HepG2 (cell line): ENCODE measurements around the gene PCYT2. TPM values are rescaled to one million over a fixed set of nuclear protein-coding genes. Genes with fewer than 3 reads are reported as not detected.

ENCODE experiments used
- AGO2 ChIP-seq: fragments of 200-400 bp; formaldehyde crosslinking; optimal IDR thresholded peaks from 2 replicates; pipeline ENCODE3; 2017; ENCODE audit warnings: mild to moderate bottlenecking, low read depth, low read length, moderate library complexity
- BCL3 ChIP-seq: sonication (generic); formaldehyde crosslinking; IDR thresholded peaks from 2 replicates; pipeline ENCODE4 v1.5.1; 2020; ENCODE audit warnings: mild to moderate bottlenecking, missing genetic modification reagents, moderate library complexity
- ESRRA ChIP-seq: sonication (generic); formaldehyde crosslinking; IDR thresholded peaks from 2 replicates; pipeline ENCODE4 v1.5.1; 2020; ENCODE audit warnings: mild to moderate bottlenecking, low read depth, missing genetic modification reagents
- FOSL1 ChIP-seq: sonication (generic); formaldehyde crosslinking; IDR thresholded peaks from 2 replicates; pipeline ENCODE4 v1.9.0; 2021; ENCODE audit warnings: missing genetic modification reagents, borderline replicate concordance
- MAZ ChIP-seq, 2 experiments: sonication (generic) in 1 of 2; formaldehyde crosslinking in 1 of 2; IDR thresholded peaks; 2 replicates each; pipeline versions ENCODE4 v1.5.0 to v1.6.1; 2012 to 2020; ENCODE audit warnings: low read depth in 2 of 2, mild to moderate bottlenecking in 2 of 2, borderline replicate concordance in 1 of 2, improper control_type of control experiment in 1 of 2, low read length in 1 of 2, missing genetic modification reagents in 1 of 2, moderate library complexity in 1 of 2
- MLXIP ChIP-seq: sonication (generic); formaldehyde crosslinking; IDR thresholded peaks from 2 replicates; pipeline ENCODE4 v1.9.0; 2021; ENCODE audit warnings: missing genetic modification reagents, borderline replicate concordance
- PATZ1 ChIP-seq: sonication (generic); formaldehyde crosslinking; IDR thresholded peaks from 2 replicates; pipeline ENCODE4 v1.4.0; 2020; ENCODE audit warnings: missing genetic modification reagents
- SP5 ChIP-seq: IDR thresholded peaks from 2 replicates; pipeline ENCODE4 v1.6.1; 2016; ENCODE audit warnings: low read depth, borderline replicate concordance
- TBX3 ChIP-seq: fragments of 450-650 bp; IDR thresholded peaks from 2 replicates; pipeline ENCODE4 v1.6.1; 2017; ENCODE audit warnings: antibody characterized with exemption, mild to moderate bottlenecking, inconsistent platforms, borderline replicate concordance
- ZFY ChIP-seq: sonication (generic); formaldehyde crosslinking; IDR thresholded peaks from 2 replicates; pipeline ENCODE4 v1.4.0; 2020; ENCODE audit warnings: missing genetic modification reagents
- ZNF138 ChIP-seq: sonication (generic); formaldehyde crosslinking; IDR thresholded peaks from 2 replicates; pipeline ENCODE4 v1.5.0; 2020; ENCODE audit warnings: mild to moderate bottlenecking, low read depth, missing genetic modification reagents
- ZNF292 ChIP-seq: sonication (generic); formaldehyde crosslinking; IDR thresholded peaks from 2 replicates; pipeline ENCODE4 v1.8.1; 2022; ENCODE audit warnings: mild to moderate bottlenecking, low read depth, missing genetic modification reagents, borderline replicate concordance
- ZNF383 ChIP-seq: sonication (generic); formaldehyde crosslinking; IDR thresholded peaks from 2 replicates; pipeline ENCODE4 v1.4.0; 2020; ENCODE audit warnings: missing genetic modification reagents, mild to moderate bottlenecking, borderline replicate concordance
- ZNF703 ChIP-seq: sonication (generic); formaldehyde crosslinking; IDR thresholded peaks from 2 replicates; pipeline ENCODE4 v1.5.1; 2020; ENCODE audit warnings: missing genetic modification reagents, mild to moderate bottlenecking, moderate library complexity, borderline replicate concordance
- polyA plus RNA-seq, 8 experiments: library from polyadenylated mRNA; depleted of rRNA in 3 of 8; stranded (reverse) in 7 of 8; unstranded in 1 of 8; fragments of >200 nt; fragmentation: Illumina TruSeq in 4 of 8; extraction: Trizol in 4 of 8; gene quantifications; 2 replicates each; pipeline versions ENCODE4 v1.2.1 to v1.2.3, GENCODE V29; 2011 to 2016; ENCODE audit warnings: low read depth in 4 of 8, missing spikeins in 1 of 8, mixed read lengths in 1 of 8; ENCODE audit not compliant: insufficient read depth in 1 of 8
- total RNA-seq, 5 experiments: library from RNA; depleted of rRNA; stranded (reverse); fragments of >200 nt; fragmentation: Illumina TruSeq; extraction: Trizol; gene quantifications; 2 replicates each; pipeline ENCODE4 v1.2.3, GENCODE V29; 2016; ENCODE audit warnings: low read depth in 1 of 5
- TF ChIP-seq, protein P1 (sequence below), 2 experiments: sonication (generic) in 1 of 2; formaldehyde crosslinking in 1 of 2; IDR thresholded peaks; 2 replicates each; pipeline versions ENCODE4 v1.5.1 to v1.6.1; 2011 to 2020; ENCODE audit warnings: borderline replicate concordance in 1 of 2, low read depth in 1 of 2, low read length in 1 of 2, mild to moderate bottlenecking in 1 of 2, missing genetic modification reagents in 1 of 2, moderate library complexity in 1 of 2
- TF ChIP-seq, protein P2 (sequence below): IDR thresholded peaks from 2 replicates; pipeline ENCODE4 v1.6.1; 2012; ENCODE audit warnings: inconsistent platforms
- TF ChIP-seq, protein P3 (sequence below): sonication (generic); formaldehyde crosslinking; IDR thresholded peaks from 2 replicates; pipeline ENCODE4 v1.5.0; 2020; ENCODE audit warnings: mild to moderate bottlenecking, missing genetic modification reagents, moderate library complexity

PCYT2 gene
- total and polyA plus RNA-seq, 2 of the 13 experiments (the other 11 are each of a cell fraction or from before 2014, with no cell fraction given), result 147 to 297 TPM

DNA sequence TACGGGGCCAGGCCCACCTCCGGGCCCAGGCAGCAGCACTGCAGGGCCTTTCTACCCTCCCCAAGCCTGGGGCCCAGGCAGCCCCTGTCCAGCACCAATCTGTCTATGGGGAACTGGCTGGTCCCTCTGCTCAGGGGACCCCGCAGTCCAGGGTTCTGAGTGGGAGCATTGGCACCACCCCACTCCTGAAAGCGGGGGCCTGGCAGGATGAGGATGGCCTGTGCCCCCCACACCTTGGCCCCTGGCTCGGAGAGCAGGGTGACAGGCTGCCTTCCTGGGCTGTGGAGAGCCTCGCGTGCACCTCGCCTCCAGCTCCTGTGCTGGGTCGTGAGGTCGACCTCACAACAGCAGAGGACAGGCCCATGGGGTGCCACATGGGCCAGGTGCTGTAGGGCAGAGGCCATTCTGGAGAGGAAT, 7.8 kb downstream of the PCYT2 start (continued):
- TF ChIP-seq, protein P1, sequence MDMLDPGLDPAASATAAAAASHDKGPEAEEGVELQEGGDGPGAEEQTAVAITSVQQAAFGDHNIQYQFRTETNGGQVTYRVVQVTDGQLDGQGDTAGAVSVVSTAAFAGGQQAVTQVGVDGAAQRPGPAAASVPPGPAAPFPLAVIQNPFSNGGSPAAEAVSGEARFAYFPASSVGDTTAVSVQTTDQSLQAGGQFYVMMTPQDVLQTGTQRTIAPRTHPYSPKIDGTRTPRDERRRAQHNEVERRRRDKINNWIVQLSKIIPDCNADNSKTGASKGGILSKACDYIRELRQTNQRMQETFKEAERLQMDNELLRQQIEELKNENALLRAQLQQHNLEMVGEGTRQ (IDR thresholded peaks at IDR 0.05; ENCODE audit: low read depth, low read length), result no peak
- TF ChIP-seq, protein P1 (CRISPR knock-in tag; IDR thresholded peaks at IDR 0.05; ENCODE audit: borderline replicate concordance), result no peak
- TF ChIP-seq ZNF138 (no peak), ZNF703 (CRISPR knock-in tag) (0 out of 2 replicates have a peak, but pooled peaks have one; percentile 44), TBX3 (no peak), ESRRA (0 out of 2 replicates have a peak, but pooled peaks have one; percentile 41), PATZ1 (CRISPR knock-in tag) (0 out of 2 replicates have a peak, but pooled peaks have one; percentile 15), SP5 (CRISPR knock-in tag) (no peak), MLXIP (CRISPR knock-in tag) (no peak), AGO2 (peak; percentile 80), BCL3 (CRISPR knock-in tag) (no peak), MAZ (IDR thresholded peaks at IDR 0.05; ENCODE audit: borderline replicate concordance, low read depth, low read length) (no peak), MAZ (CRISPR knock-in tag; IDR thresholded peaks at IDR 0.05; ENCODE audit: low read depth) (no peak), ZFY (CRISPR knock-in tag) (peak; percentile 25; the same call in 1 of the 2 replicates), ZNF383 (CRISPR knock-in tag) (no peak), ZNF292 (no peak), FOSL1 (CRISPR knock-in tag) (no peak)
- TF ChIP-seq, protein P2, sequence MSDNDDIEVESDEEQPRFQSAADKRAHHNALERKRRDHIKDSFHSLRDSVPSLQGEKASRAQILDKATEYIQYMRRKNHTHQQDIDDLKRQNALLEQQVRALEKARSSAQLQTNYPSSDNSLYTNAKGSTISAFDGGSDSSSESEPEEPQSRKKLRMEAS, result 0 out of 2 replicates have a peak, but pooled peaks have one; percentile 14
- TF ChIP-seq, protein P3, sequence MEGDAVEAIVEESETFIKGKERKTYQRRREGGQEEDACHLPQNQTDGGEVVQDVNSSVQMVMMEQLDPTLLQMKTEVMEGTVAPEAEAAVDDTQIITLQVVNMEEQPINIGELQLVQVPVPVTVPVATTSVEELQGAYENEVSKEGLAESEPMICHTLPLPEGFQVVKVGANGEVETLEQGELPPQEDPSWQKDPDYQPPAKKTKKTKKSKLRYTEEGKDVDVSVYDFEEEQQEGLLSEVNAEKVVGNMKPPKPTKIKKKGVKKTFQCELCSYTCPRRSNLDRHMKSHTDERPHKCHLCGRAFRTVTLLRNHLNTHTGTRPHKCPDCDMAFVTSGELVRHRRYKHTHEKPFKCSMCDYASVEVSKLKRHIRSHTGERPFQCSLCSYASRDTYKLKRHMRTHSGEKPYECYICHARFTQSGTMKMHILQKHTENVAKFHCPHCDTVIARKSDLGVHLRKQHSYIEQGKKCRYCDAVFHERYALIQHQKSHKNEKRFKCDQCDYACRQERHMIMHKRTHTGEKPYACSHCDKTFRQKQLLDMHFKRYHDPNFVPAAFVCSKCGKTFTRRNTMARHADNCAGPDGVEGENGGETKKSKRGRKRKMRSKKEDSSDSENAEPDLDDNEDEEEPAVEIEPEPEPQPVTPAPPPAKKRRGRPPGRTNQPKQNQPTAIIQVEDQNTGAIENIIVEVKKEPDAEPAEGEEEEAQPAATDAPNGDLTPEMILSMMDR, result 0 out of 2 replicates have a peak, but pooled peaks have one; percentile 9
